ENCODE results near the gene ZNF77. TPM values are rescaled to one million over a fixed set of nuclear protein-coding genes. Genes with fewer than 3 reads are reported as not detected.

The ZNF77 gene
- total and polyA plus RNA-seq, 10 of the 15 experiments (the other 5 are each of a cell fraction or from before 2014, with no cell fraction given), result 1.9 to 4.7 (median 3.0) TPM

GRCh38 chr19:2927032-2927430 is 17.7 kb downstream of the ZNF77 start:
- RAD21 ChIA-PET (ENCODE audit: unreplicated experiment), result no interaction called here
- in situ Hi-C loops (cut with MboI), result no loop called here
- no peaks in the 10 kb centered on the region for H4K20me1 ChIP-seq (ENCODE audit: control insufficient read depth, insufficient read depth)
- CTCF ChIA-PET, result no interaction called here
- WGBS (ENCODE audit: insufficient coverage, insufficient replicate concordance, low lambda C conversion rate, missing lambda C conversion rate), result 96% methylated on average over 18 of the region's 18 CpGs
- H3K79me2 ChIP-seq (ENCODE audit: control insufficient read depth, insufficient read depth, low read length), result no peaks in the 10 kb centered on the region
- DNase-seq (ENCODE audit: low read depth, low spot score), result no peak
- SMC1A ChIA-PET (ENCODE audit: uncharacterized antibody, unreplicated experiment), result no interaction called here
- H3K4me1 ChIP-seq (ENCODE audit: control insufficient read depth, insufficient read depth, low read length), result no peaks in the 10 kb centered on the region
- intact Hi-C loops (cut with micrococcal nuclease; ENCODE audit: unreplicated experiment), result no loop called here
- TF ChIP-seq TCF12 (IDR thresholded peaks at IDR 0.05; ENCODE audit: low read depth, low read length), result no peak
- TF ChIP-seq FOS (IDR thresholded peaks at IDR 0.05; ENCODE audit: borderline replicate concordance, extremely low read depth, insufficient read length), result no peak
- no peak for TF ChIP-seq NFIC (IDR thresholded peaks at IDR 0.05; ENCODE audit: low read depth, low read length)
- H2AFZ ChIP-seq (ENCODE audit: control insufficient read depth, low read depth, low read length), result no peak overlapping the region
- H3K36me3 ChIP-seq (ENCODE audit: control insufficient read depth in 2 of 2, insufficient read depth in 2 of 2, low read length in 1 of 2), result no peaks in the 10 kb centered on the region
- no peaks in the 10 kb centered on the region; the same call in 2 of the 3 replicates for H3K9me3 ChIP-seq (replicated peaks; ENCODE audit: control insufficient read depth, insufficient read depth, low read length)
- no peak overlapping the region for H3K4me2 ChIP-seq (ENCODE audit: control insufficient read depth, insufficient read depth)
- H3K27me3 ChIP-seq (replicated peaks in 1 of 2; ENCODE audit: control insufficient read depth in 2 of 2, insufficient read depth in 2 of 2, low read length in 1 of 2), result no peaks in the 10 kb centered on the region
- BruUV-seq (replicated peaks), result no TSS peak
- FAIRE-seq, result no peak
- H3K9ac ChIP-seq (ENCODE audit: control insufficient read depth, insufficient read depth, low read length), result no peak overlapping the region
- ATAC-seq, result no peak
- POLR2A ChIA-PET, result no interaction called here
- no peak overlapping the region for H3K4me3 ChIP-seq
- H3K27ac ChIP-seq (ENCODE audit: control insufficient read depth, insufficient read depth), result no peak overlapping the region

GRCh38 chr19:2926341-2927031 is 18.3 kb downstream of the ZNF77 start:
- FAIRE-seq, result no peak
- no peak for TF ChIP-seq RELA (IDR thresholded peaks at IDR 0.05; ENCODE audit: borderline replicate concordance, partially characterized antibody)
- no peak for TF ChIP-seq ETV6 (conservative IDR thresholded peaks at IDR 0.05 in 1 of 2, IDR thresholded peaks at IDR 0.05 in 1 of 2; ENCODE audit: borderline replicate concordance in 1 of 2, low read depth in 1 of 2)
- TF ChIP-seq, protein P1, sequence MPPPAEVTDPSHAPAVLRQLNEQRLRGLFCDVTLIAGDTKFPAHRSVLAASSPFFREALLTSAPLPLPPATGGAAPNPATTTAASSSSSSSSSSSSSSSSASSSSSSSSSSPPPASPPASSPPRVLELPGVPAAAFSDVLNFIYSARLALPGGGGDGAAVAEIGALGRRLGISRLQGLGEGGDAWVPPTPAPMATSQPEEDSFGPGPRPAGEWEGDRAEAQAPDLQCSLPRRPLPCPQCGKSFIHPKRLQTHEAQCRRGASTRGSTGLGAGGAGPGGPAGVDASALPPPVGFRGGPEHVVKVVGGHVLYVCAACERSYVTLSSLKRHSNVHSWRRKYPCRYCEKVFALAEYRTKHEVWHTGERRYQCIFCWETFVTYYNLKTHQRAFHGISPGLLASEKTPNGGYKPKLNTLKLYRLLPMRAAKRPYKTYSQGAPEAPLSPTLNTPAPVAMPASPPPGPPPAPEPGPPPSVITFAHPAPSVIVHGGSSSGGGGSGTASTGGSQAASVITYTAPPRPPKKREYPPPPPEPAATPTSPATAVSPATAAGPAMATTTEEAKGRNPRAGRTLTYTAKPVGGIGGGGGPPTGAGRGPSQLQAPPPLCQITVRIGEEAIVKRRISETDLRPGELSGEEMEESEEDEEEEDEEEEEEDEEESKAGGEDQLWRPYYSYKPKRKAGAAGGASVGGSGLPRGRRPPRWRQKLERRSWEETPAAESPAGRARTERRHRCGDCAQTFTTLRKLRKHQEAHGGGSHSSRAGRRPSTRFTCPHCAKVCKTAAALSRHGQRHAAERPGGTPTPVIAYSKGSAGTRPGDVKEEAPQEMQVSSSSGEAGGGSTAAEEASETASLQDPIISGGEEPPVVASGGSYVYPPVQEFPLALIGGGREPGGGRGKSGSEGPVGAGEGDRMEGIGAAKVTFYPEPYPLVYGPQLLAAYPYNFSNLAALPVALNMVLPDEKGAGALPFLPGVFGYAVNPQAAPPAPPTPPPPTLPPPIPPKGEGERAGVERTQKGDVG (CRISPR knock-in tag; IDR thresholded peaks at IDR 0.05), result no peak
- TF ChIP-seq SPI1 (IDR thresholded peaks at IDR 0.05; ENCODE audit: borderline replicate concordance, insufficient read depth, low read depth, low read length), result no peak
- no peak for TF ChIP-seq BCL11A (IDR thresholded peaks at IDR 0.05; ENCODE audit: low read depth, low read length)
- TF ChIP-seq POLR2A (IDR thresholded peaks at IDR 0.05; ENCODE audit: low read depth, low read length), result no peak
- no peak for TF ChIP-seq NBN (IDR thresholded peaks at IDR 0.05)
- TF ChIP-seq, protein P2, sequence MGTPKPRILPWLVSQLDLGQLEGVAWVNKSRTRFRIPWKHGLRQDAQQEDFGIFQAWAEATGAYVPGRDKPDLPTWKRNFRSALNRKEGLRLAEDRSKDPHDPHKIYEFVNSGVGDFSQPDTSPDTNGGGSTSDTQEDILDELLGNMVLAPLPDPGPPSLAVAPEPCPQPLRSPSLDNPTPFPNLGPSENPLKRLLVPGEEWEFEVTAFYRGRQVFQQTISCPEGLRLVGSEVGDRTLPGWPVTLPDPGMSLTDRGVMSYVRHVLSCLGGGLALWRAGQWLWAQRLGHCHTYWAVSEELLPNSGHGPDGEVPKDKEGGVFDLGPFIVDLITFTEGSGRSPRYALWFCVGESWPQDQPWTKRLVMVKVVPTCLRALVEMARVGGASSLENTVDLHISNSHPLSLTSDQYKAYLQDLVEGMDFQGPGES (IDR thresholded peaks at IDR 0.05), result no peak
- CTCF ChIA-PET, result no interaction called here

More at GRCh38 chr19:2926341-2927031, 18.3 kb downstream of the ZNF77 start:
- no peak for DNase-seq (ENCODE audit: low read depth, low spot score)
- intact Hi-C loops (cut with micrococcal nuclease; ENCODE audit: unreplicated experiment) (no loop called here), in situ Hi-C loops (cut with MboI) (no loop called here)
- Histone ChIP-seq H3K9me3 (replicated peaks; ENCODE audit: control insufficient read depth, insufficient read depth, low read length) (no peaks in the 10 kb centered on the region; the same call in 2 of the 3 replicates), H3K4me1 (ENCODE audit: control insufficient read depth, insufficient read depth, low read length) (no peaks in the 10 kb centered on the region), H3K9ac (ENCODE audit: control insufficient read depth, insufficient read depth, low read length) (no peak overlapping the region), H3K36me3 (ENCODE audit: control insufficient read depth in 2 of 2, insufficient read depth in 2 of 2, low read length in 1 of 2) (no peaks in the 10 kb centered on the region), H2AFZ (ENCODE audit: control insufficient read depth, low read depth, low read length) (no peak overlapping the region), H3K27ac (ENCODE audit: control insufficient read depth, insufficient read depth) (no peak overlapping the region), H3K27me3 (replicated peaks in 1 of 2; ENCODE audit: control insufficient read depth in 2 of 2, insufficient read depth in 2 of 2, low read length in 1 of 2) (no peaks in the 10 kb centered on the region), H3K4me2 (ENCODE audit: control insufficient read depth, insufficient read depth) (no peak overlapping the region), H3K79me2 (ENCODE audit: control insufficient read depth, insufficient read depth, low read length) (no peaks in the 10 kb centered on the region), H3K4me3 (no peak overlapping the region), H4K20me1 (ENCODE audit: control insufficient read depth, insufficient read depth) (no peaks in the 10 kb centered on the region)
- SMC1A ChIA-PET (ENCODE audit: uncharacterized antibody, unreplicated experiment), result no interaction called here
- no peak for ATAC-seq
- no TSS peak for BruUV-seq (replicated peaks)
- RAD21 ChIA-PET (ENCODE audit: unreplicated experiment), result no interaction called here
- POLR2A ChIA-PET, result no interaction called here
- WGBS (ENCODE audit: insufficient coverage, insufficient replicate concordance, low lambda C conversion rate, missing lambda C conversion rate), result 97% methylated on average over 38 of the region's 53 CpGs

Data from GM12878 (cell line).